Mesenchymal stem cell (in vitro differentiated cells and primary cell): ENCODE data around the gene ZRANB3.
A peak's percentile ranks its signal among the peaks of the same experiment; 100 is the strongest.

Experiments
- DNase-seq: peaks from one replicate; pipeline ENCODE4 v3.0.0-alpha.2; 2013
- H2AFZ ChIP-seq: one replicate; pipeline ENCODE4 v1.6.1; 2013; ENCODE audit warnings: low read depth, mild to moderate bottlenecking, control low read depth, inconsistent platforms, low read length, moderate library complexity
- H2AK5ac ChIP-seq: 2 replicates; pipeline ENCODE4 v1.6.1; 2013; ENCODE audit warnings: low read length, moderate library complexity, mild to moderate bottlenecking, inconsistent platforms; ENCODE audit not compliant: severe bottlenecking
- H2BK120ac ChIP-seq: one replicate; pipeline ENCODE4 v1.6.1; 2013; ENCODE audit warnings: low read depth, mild to moderate bottlenecking, inconsistent platforms, low read length, moderate library complexity
- H2BK12ac ChIP-seq, 2 experiments: one replicate each; pipeline ENCODE4 v1.6.1; 2013; ENCODE audit warnings: inconsistent platforms in 2 of 2, low read length in 2 of 2, mild to moderate bottlenecking in 2 of 2, moderate library complexity in 2 of 2, control low read depth in 1 of 2
- H2BK15ac ChIP-seq: one replicate; pipeline ENCODE4 v1.6.1; 2013; ENCODE audit warnings: mild to moderate bottlenecking, low read depth, inconsistent platforms; ENCODE audit not compliant: poor library complexity, severe bottlenecking
- H2BK5ac ChIP-seq: 2 replicates; pipeline ENCODE4 v1.6.1; 2013; ENCODE audit warnings: low read depth, mild to moderate bottlenecking, low read length, control low read depth, inconsistent platforms; ENCODE audit not compliant: poor library complexity, severe bottlenecking
- H3K14ac ChIP-seq, 2 experiments: one replicate each; pipeline ENCODE4 v1.6.1; 2013; ENCODE audit warnings: inconsistent platforms in 2 of 2, low read length in 2 of 2, control low read depth in 1 of 2, mild to moderate bottlenecking in 1 of 2, moderate library complexity in 1 of 2
- H3K18ac ChIP-seq, 2 experiments: one replicate each; pipeline ENCODE4 v1.6.1; 2013; ENCODE audit warnings: inconsistent platforms in 2 of 2, low read length in 2 of 2, control low read depth in 1 of 2, low read depth in 1 of 2, mild to moderate bottlenecking in 1 of 2
- H3K23ac ChIP-seq, 2 experiments: one replicate each; pipeline ENCODE4 v1.6.1; 2013; ENCODE audit warnings: inconsistent platforms in 2 of 2, low read length in 2 of 2, mild to moderate bottlenecking in 2 of 2, moderate library complexity in 2 of 2, control low read depth in 1 of 2
- H3K27ac ChIP-seq: 2 replicates; pipeline ENCODE4 v1.5.1; 2013; ENCODE audit warnings: mild to moderate bottlenecking, moderate library complexity, low read length, control low read depth, inconsistent platforms; ENCODE audit not compliant: poor library complexity, severe bottlenecking
- H3K27me3 ChIP-seq, 2 experiments: 2 replicates each; pipeline versions ENCODE4 v1.6.1 to v1.7.0; 2013; ENCODE audit warnings: low read length in 2 of 2, mild to moderate bottlenecking in 2 of 2, moderate library complexity in 2 of 2, control low read depth in 1 of 2, inconsistent platforms in 1 of 2; ENCODE audit not compliant: control insufficient read depth in 1 of 2, insufficient read depth in 1 of 2
- H3K36me3 ChIP-seq, 2 experiments: 2 replicates each; pipeline versions ENCODE4 v1.6.1 to v1.7.0; 2013; ENCODE audit warnings: low read length in 2 of 2, control low read depth in 1 of 2, inconsistent platforms in 1 of 2, low read depth in 1 of 2, mild to moderate bottlenecking in 1 of 2; ENCODE audit not compliant: insufficient read depth in 2 of 2, control insufficient read depth in 1 of 2
- H3K4ac ChIP-seq, 2 experiments: one replicate each; pipeline ENCODE4 v1.6.1; 2013; ENCODE audit warnings: inconsistent platforms in 2 of 2, low read length in 2 of 2, mild to moderate bottlenecking in 2 of 2, moderate library complexity in 2 of 2, control low read depth in 1 of 2, low read depth in 1 of 2
- H3K4me1 ChIP-seq: 2 replicates; pipeline ENCODE4 v1.6.1; 2013; ENCODE audit warnings: low read depth, low read length, control low read depth; ENCODE audit not compliant: control insufficient read depth, insufficient read depth
- H3K4me2 ChIP-seq: 2 replicates; pipeline ENCODE4 v1.6.1; 2013; ENCODE audit warnings: low read length, mild to moderate bottlenecking, inconsistent platforms; ENCODE audit not compliant: poor library complexity, severe bottlenecking
- H3K4me3 ChIP-seq, 2 experiments: 2 replicates each; pipeline versions ENCODE4 v1.5.1 to v1.7.0; 2013; ENCODE audit warnings: low read length in 2 of 2, mild to moderate bottlenecking in 2 of 2, control low read depth in 1 of 2, low read depth in 1 of 2; ENCODE audit not compliant: insufficient read depth in 1 of 2
- H3K79me1 ChIP-seq: replicated peaks from 2 replicates; pipeline ENCODE4 v1.6.1; 2013; ENCODE audit warnings: mild to moderate bottlenecking, control low read depth, low read length, inconsistent platforms; ENCODE audit not compliant: poor library complexity, severe bottlenecking
- H3K9ac ChIP-seq: 2 replicates; pipeline ENCODE4 v1.7.0; 2013; ENCODE audit warnings: mild to moderate bottlenecking, low read length, moderate library complexity
- H3K9me3 ChIP-seq: 2 replicates; pipeline ENCODE4 v1.7.0; 2013; ENCODE audit warnings: mild to moderate bottlenecking, low read length; ENCODE audit not compliant: control insufficient read depth
- H4K8ac ChIP-seq: one replicate; pipeline ENCODE4 v1.6.1; 2013; ENCODE audit warnings: inconsistent platforms, mild to moderate bottlenecking, low read length, moderate library complexity
- H4K91ac ChIP-seq: one replicate; pipeline ENCODE4 v1.6.1; 2013; ENCODE audit warnings: mild to moderate bottlenecking, low read length, inconsistent platforms
- WGBS: methylation state at CpG from one replicate; pipeline ENCODE4 v1.1.7; 2013; ENCODE audit warnings: mixed read lengths; 5-methylcytosine and 5-hydroxymethylcytosine counted together

ZRANB3 gene

GRCh38 chr2:135258193-135258592 is 272.8 kb downstream of the ZRANB3 start:
- no peak overlapping the region for H2AK5ac ChIP-seq
- DNase-seq, result no peak
- no peak overlapping the region for H2BK15ac ChIP-seq
- no peaks in the 10 kb centered on the region for H3K79me1 ChIP-seq
- no peak overlapping the region for H2BK12ac ChIP-seq
- H3K4me1 ChIP-seq, result no peaks in the 10 kb centered on the region
- H3K27ac ChIP-seq, result no peak overlapping the region
- no peak overlapping the region for H3K4ac ChIP-seq
- peaks cover 0 to 4% of the 10 kb centered on the region in 2 experiments for H3K36me3 ChIP-seq
- H3K9ac ChIP-seq, result no peak overlapping the region
- H3K27me3 ChIP-seq, result no peaks in the 10 kb centered on the region
- no peak overlapping the region for H3K23ac ChIP-seq
- no peak overlapping the region for H2AFZ ChIP-seq
- 99% methylated on average over 4 of the region's 4 CpGs for WGBS
- peaks cover 4% of the 10 kb centered on the region for H3K9me3 ChIP-seq
- no peak overlapping the region for H3K4me3 ChIP-seq
- no peak overlapping the region for H3K14ac ChIP-seq
- no peak overlapping the region for H4K91ac ChIP-seq
- no peak overlapping the region for H4K8ac ChIP-seq
- H2BK120ac ChIP-seq, result no peak overlapping the region
- no peak overlapping the region for H3K4me2 ChIP-seq
- H2BK5ac ChIP-seq, result no peak overlapping the region
- no peak overlapping the region for H3K18ac ChIP-seq

DNA sequence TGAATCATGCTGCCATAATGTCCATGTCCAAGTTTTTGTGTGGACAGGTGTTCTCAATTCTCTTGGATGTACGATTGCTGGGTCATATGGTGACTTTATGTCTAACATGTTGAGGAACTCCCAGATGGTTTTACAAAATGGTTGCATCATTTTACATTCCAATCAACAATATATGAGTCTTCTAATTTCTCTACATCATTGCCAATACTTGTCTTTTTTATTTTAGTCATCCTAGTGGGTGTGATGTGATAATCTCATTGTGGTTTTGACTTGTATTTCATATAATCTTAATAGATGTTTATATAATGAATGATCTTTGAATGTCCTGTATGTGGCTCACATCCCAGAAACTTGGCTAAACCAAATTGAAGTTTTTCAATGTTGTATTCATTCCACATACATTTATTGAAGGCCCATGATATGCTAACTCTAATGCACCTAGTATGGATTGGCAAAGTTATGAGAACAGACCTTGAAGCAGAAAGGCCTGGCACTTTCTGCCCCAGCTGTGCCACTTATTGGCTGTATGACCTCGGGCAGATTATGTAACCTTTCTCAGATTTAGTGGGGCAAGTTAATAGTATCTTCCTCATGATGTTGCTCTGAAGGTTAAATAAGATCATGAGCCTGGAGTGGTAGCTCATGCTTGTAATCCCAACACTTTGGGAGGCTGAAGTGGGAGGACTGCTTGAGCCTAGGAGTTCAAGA is 273.5 kb downstream of the ZRANB3 start:
- Histone ChIP-seq H3K18ac (no peak overlapping the region), H3K27me3 (no peaks in the 10 kb centered on the region), H2AK5ac (no peak overlapping the region), H3K4me2 (no peak overlapping the region), H3K79me1 (no peaks in the 10 kb centered on the region), H3K4ac (no peak overlapping the region), H3K23ac (no peak overlapping the region), H2BK120ac (no peak overlapping the region), H3K14ac (no peak overlapping the region), H2AFZ (no peak overlapping the region), H3K36me3 (peaks cover 0 to 4% of the 10 kb centered on the region in 2 experiments), H3K4me1 (peaks cover 1% of the 10 kb centered on the region), H3K27ac (no peak overlapping the region), H3K9ac (no peak overlapping the region), H3K4me3 (no peak overlapping the region), H4K8ac (no peak overlapping the region), H3K9me3 (peaks cover 4% of the 10 kb centered on the region), H2BK12ac (no peak overlapping the region), H2BK5ac (no peak overlapping the region), H2BK15ac (no peak overlapping the region), H4K91ac (no peak overlapping the region)
- DNase-seq, result no peak
- 92% methylated on average over 2 of the region's 2 CpGs for WGBS

DNA sequence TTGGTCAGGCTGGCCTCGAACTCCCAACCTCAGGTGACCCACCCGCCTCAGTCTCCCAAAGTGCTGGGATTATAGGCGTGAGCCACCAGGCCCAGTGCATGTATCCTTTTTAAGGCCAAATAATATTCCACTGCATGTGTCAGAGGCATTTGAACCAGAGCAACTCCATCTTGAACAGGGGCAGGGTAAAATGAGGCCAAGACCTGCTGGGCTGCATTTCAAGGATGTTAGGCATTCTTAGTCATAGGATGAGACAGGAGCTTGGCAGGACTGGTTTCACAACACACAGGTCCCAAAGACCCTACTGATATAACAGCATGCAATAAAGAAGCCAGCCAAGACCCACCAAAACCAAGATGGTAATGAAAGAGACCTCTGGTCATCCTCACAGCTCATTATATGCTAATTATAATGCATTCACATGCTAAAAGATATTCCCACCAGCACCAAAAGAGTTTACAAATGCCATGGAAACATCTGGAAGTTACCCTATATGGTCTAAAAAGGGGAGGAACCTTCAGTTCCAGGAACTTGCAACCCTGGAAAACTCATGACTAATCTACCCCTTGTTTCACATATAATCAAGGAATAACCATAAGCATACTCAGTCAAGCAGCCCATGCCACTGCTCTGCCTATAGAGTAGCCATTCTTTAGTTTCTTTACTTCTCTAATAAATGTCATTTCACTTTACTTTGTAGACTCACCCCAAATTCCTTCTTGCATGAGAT is 274.3 kb downstream of the ZRANB3 start:
- Histone ChIP-seq H4K8ac (no peak overlapping the region), H3K9me3 (peaks cover 4% of the 10 kb centered on the region), H3K4me1 (peaks cover 1% of the 10 kb centered on the region), H2BK120ac (no peak overlapping the region), H3K27ac (no peak overlapping the region), H3K4ac (no peak overlapping the region), H3K9ac (no peak overlapping the region), H2AFZ (no peak overlapping the region), H3K36me3 (peaks cover 0 to 4% of the 10 kb centered on the region in 2 experiments), H3K4me2 (no peak overlapping the region), H2BK15ac (no peak overlapping the region), H4K91ac (no peak overlapping the region), H3K27me3 (no peaks in the 10 kb centered on the region), H3K18ac (no peak overlapping the region), H2AK5ac (no peak overlapping the region), H3K79me1 (no peaks in the 10 kb centered on the region), H3K4me3 (no peak overlapping the region), H3K14ac (no peak overlapping the region), H2BK5ac (no peak overlapping the region), H2BK12ac (no peak overlapping the region), H3K23ac (no peak overlapping the region)
- WGBS, result 93% methylated on average over 3 of the region's 3 CpGs
- DNase-seq, result peak; percentile 6

DNA sequence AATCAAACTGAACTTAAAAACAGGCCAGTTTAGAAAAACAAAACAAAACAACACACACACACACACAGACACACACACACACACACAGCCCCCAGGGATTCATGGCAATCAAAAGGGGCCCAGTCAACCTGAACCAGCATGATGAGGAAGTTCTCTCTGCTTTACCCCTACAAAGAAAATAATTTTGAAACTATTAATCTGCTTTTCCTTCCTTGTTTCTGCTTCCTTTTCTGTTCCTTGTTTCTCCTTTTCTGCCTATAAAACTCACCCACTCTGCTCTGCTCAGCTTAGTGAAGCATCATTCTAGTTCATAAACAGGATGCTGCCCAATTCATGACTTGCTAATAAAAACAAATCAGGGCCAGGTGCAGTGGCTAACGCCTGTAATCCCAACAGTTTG is 275.8 kb downstream of the ZRANB3 start:
- H2AK5ac ChIP-seq, result no peak overlapping the region
- no peaks in the 10 kb centered on the region for H3K27me3 ChIP-seq
- H2BK12ac ChIP-seq, result no peak overlapping the region
- H2BK15ac ChIP-seq, result no peak overlapping the region
- no peak overlapping the region for H3K27ac ChIP-seq
- H3K4ac ChIP-seq, result no peak overlapping the region
- H3K9ac ChIP-seq, result no peak overlapping the region
- peaks cover 0 to 4% of the 10 kb centered on the region in 2 experiments for H3K36me3 ChIP-seq
- no CpG with 5 or more reads among the region's 1 CpG for WGBS
- H3K18ac ChIP-seq, result no peak overlapping the region
- H2BK120ac ChIP-seq, result no peak overlapping the region
- no peak overlapping the region for H2AFZ ChIP-seq
- no peaks in the 10 kb centered on the region for H3K79me1 ChIP-seq
- H3K9me3 ChIP-seq, result peaks cover 4% of the 10 kb centered on the region
- H3K23ac ChIP-seq, result no peak overlapping the region
- no peak overlapping the region for H2BK5ac ChIP-seq
- no peak for DNase-seq
- H3K14ac ChIP-seq, result no peak overlapping the region
- no peak overlapping the region for H3K4me3 ChIP-seq
- no peak overlapping the region for H3K4me2 ChIP-seq
- no peak overlapping the region for H4K91ac ChIP-seq
- H4K8ac ChIP-seq, result no peak overlapping the region
- peaks cover 1% of the 10 kb centered on the region for H3K4me1 ChIP-seq
